Endothelial cell of umbilical vein (primary cell): Measurements from ENCODE around the gene CDKN3. TPM values are rescaled to one million over a fixed set of nuclear protein-coding genes. Genes with fewer than 3 reads are reported as not detected.

ENCODE experiments used
- BruUV-seq: library from RNA; stranded (reverse); fragments of 400-500 nt; replicated peaks from 2 replicates; lab custom pipeline; 2021; lab: Mats Ljungman, UMichigan
- CTCF ChIA-PET: fragments of 300-600, 350-600 bp; sonication (Branson Sonifier 250); formaldehyde crosslinking; loops from one replicate; lab custom pipeline; 2021; ENCODE audit warnings: antibody characterized with exemption, inconsistent platforms; lab: Charles Lee
- POLR2A ChIA-PET: fragments of 300-600, 350-600 bp; sonication (Branson Sonifier 250); formaldehyde crosslinking; loops from one replicate; lab custom pipeline; 2021; ENCODE audit warnings: antibody characterized with exemption, inconsistent platforms; lab: Charles Lee
- DNase-seq: peaks from one replicate; pipeline ENCODE4 v3.0.0-alpha.2; 2011; ENCODE audit warnings: low read depth, low spot score
- FAIRE-seq: peaks from 2 replicates; lab custom pipeline; 2011; peaks lifted over from hg19 to GRCh38; lab: Jason Lieb, UNC
- H2AFZ ChIP-seq: 2 replicates; pipeline ENCODE4 v1.6.0; 2012; ENCODE audit warnings: low read depth, low read length, control low read depth, inconsistent platforms
- H3K27ac ChIP-seq: 2 replicates; pipeline ENCODE4 v1.5.1; 2011; ENCODE audit warnings: low read depth, mild to moderate bottlenecking, control low read depth, low read length, moderate library complexity; ENCODE audit not compliant: insufficient read depth
- H3K27me3 ChIP-seq, 2 experiments: 2 replicates each; pipeline versions ENCODE4 v1.6.0 to v1.6.1; 2011; ENCODE audit warnings: low read length in 2 of 2, mixed read lengths in 1 of 2; ENCODE audit not compliant: control insufficient read depth in 2 of 2, insufficient read depth in 2 of 2
- H3K36me3 ChIP-seq, 2 experiments: 2 replicates in 1 of 2; 3 replicates in 1 of 2; pipeline ENCODE4 v1.5.1; 2011; ENCODE audit warnings: low read length in 2 of 2, mild to moderate bottlenecking in 1 of 2, moderate library complexity in 1 of 2; ENCODE audit not compliant: control insufficient read depth in 2 of 2, insufficient read depth in 2 of 2; ENCODE audit errors: extremely low read depth in 1 of 2
- H3K4me1 ChIP-seq: 3 replicates; pipeline ENCODE4 v1.5.1; 2011; ENCODE audit warnings: mild to moderate bottlenecking, low read length; ENCODE audit not compliant: control insufficient read depth, insufficient read depth; ENCODE audit errors: extremely low read depth
- H3K4me2 ChIP-seq: 2 replicates; pipeline ENCODE4 v1.6.1; 2011; ENCODE audit warnings: low read length, control low read depth, mixed read lengths; ENCODE audit not compliant: insufficient read depth
- H3K4me3 ChIP-seq, 3 experiments: fragments of 200-600 bp in 1 of 3; sonication (generic), shearing (Covaris generic) in 1 of 3; replicated peaks in 1 of 3; 2 replicates each; pipeline ENCODE4 v1.5.1; 2011 to 2016; ENCODE audit warnings: control low read depth in 3 of 3, low read length in 3 of 3, mild to moderate bottlenecking in 2 of 3, inconsistent platforms in 1 of 3, low read depth in 1 of 3, moderate library complexity in 1 of 3; ENCODE audit not compliant: insufficient read depth in 1 of 3
- H3K79me2 ChIP-seq: 2 replicates; pipeline ENCODE4 v1.6.0; 2012; ENCODE audit warnings: low read length, inconsistent platforms; ENCODE audit not compliant: control insufficient read depth, insufficient read depth
- H3K9ac ChIP-seq: replicated peaks from 2 replicates; pipeline ENCODE3; 2011; ENCODE audit warnings: low read length, control low read depth; ENCODE audit not compliant: insufficient read depth; ENCODE audit errors: extremely low read depth
- H3K9me1 ChIP-seq: replicated peaks from 3 replicates; pipeline ENCODE4 v1.6.0; 2011; ENCODE audit warnings: mild to moderate bottlenecking, low read length; ENCODE audit not compliant: control insufficient read depth, insufficient read depth; ENCODE audit errors: extremely low read depth
- H3K9me3 ChIP-seq: replicated peaks from 2 replicates; pipeline ENCODE4 v1.5.1; 2012; ENCODE audit warnings: low read length, inconsistent platforms; ENCODE audit not compliant: control insufficient read depth, insufficient read depth
- H4K20me1 ChIP-seq: replicated peaks from 2 replicates; pipeline ENCODE3; 2011; ENCODE audit warnings: mild to moderate bottlenecking, low read length; ENCODE audit not compliant: control insufficient read depth, insufficient read depth; ENCODE audit errors: extremely low read depth
- EZH2 ChIP-seq: IDR thresholded peaks from 2 replicates; pipeline ENCODE4 v1.6.1; 2012; ENCODE audit warnings: borderline replicate concordance, low read depth, mild to moderate bottlenecking, moderate library complexity, low read length, inconsistent platforms; ENCODE audit not compliant: severe bottlenecking
- FOS ChIP-seq: IDR thresholded peaks from 2 replicates; pipeline ENCODE4 v1.6.1; 2011; ENCODE audit warnings: mild to moderate bottlenecking, low read length, moderate library complexity, borderline replicate concordance; ENCODE audit not compliant: insufficient read depth
- GATA2 ChIP-seq: IDR thresholded peaks from 2 replicates; pipeline ENCODE4 v1.7.0; 2011; ENCODE audit warnings: low read depth, mild to moderate bottlenecking, moderate library complexity, mixed read lengths, low read length; ENCODE audit not compliant: insufficient read length, insufficient read depth
- JUN ChIP-seq: IDR thresholded peaks from 2 replicates; pipeline ENCODE4 v1.6.1; 2011; ENCODE audit warnings: borderline replicate concordance, low read depth; ENCODE audit not compliant: insufficient read length, insufficient read depth
- MYC ChIP-seq: IDR thresholded peaks from one replicate; pipeline ENCODE4 v1.6.1; 2011; ENCODE audit warnings: mild to moderate bottlenecking, low read depth, low read length
- POLR2A ChIP-seq: IDR thresholded peaks from 2 replicates; pipeline ENCODE4 v1.6.1; 2012; ENCODE audit warnings: low read depth, mild to moderate bottlenecking, control low read depth, low read length
- POLR2AphosphoS5 ChIP-seq: IDR thresholded peaks from 2 replicates; pipeline ENCODE4 v1.6.1; 2012; ENCODE audit warnings: low read depth, mild to moderate bottlenecking, control low read depth, low read length, moderate library complexity; ENCODE audit not compliant: insufficient read depth
- dilution Hi-C: fragments of 300-500 bp; cut with MboI; formaldehyde crosslinking; loops from one replicate; pipeline ENCODE4 v1.15.0; 2019; ENCODE audit warnings: low sequenced_read_pairs; ENCODE audit not compliant: extremely low pct_ligation_motif_present
- intact Hi-C: fragments of 100-400 bp; cut with micrococcal nuclease; formaldehyde crosslinking; loops from one replicate; pipeline ENCODE4 v1.10.0; 2022
- polyA plus RNA-seq, 4 experiments: library from polyadenylated mRNA; depleted of rRNA in 3 of 4; stranded (reverse) in 3 of 4; unstranded in 1 of 4; fragments of >200 nt; gene quantifications; 2 replicates each; pipeline versions ENCODE4 v1.2.1 to v1.2.3, GENCODE V29; 2011 to 2012; ENCODE audit warnings: missing spikeins in 1 of 4
- total RNA-seq: library from RNA; stranded (reverse); gene quantifications from 2 replicates; pipeline ENCODE4 v1.2.3, GENCODE V29; 2021
- TF ChIP-seq, protein P1 (sequence below): IDR thresholded peaks from 2 replicates; pipeline ENCODE4 v1.6.1; 2011; ENCODE audit not compliant: insufficient read depth, insufficient read length
- TF ChIP-seq, protein P2 (sequence below), 2 donors: IDR thresholded peaks; 1 replicate in 1 of 2; 2 replicates in 1 of 2; pipeline ENCODE4 v1.5.1; 2011; ENCODE audit warnings: low read length in 2 of 2, mild to moderate bottlenecking in 2 of 2, moderate library complexity in 2 of 2, control low read depth in 1 of 2, inconsistent platforms in 1 of 2, low read depth in 1 of 2; ENCODE audit not compliant: insufficient read depth in 1 of 2; ENCODE audit errors: extremely low read depth in 1 of 2

CDKN3 gene
- total and polyA plus RNA-seq, 2 donors (not counting 3 experiments of a cell fraction or from before 2014, with no cell fraction given): 36.6 to 52.0 TPM

DNA sequence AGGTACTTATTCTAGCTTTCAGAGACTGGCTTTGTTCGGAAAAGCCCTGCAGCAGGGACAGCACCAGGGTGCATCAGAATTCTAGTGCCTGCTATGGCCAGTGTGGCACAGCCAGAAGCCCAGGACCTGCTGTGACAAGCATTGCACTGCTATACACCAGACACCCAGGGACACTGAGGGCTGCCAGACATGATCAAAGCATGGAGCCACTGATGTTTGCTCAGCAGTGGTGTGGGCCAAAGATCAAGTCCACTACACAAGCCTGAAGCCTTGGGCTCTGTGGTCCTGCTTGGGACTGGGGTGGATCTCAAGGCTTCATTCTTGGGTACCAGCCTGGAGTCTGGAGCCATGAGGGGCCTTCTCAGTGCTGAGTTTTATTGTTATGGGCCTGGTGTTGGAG, 36.1 kb upstream of the CDKN3 start:
- DNase-seq (no peak), FAIRE-seq (no peak)
- intact Hi-C loops: no loop called here
- Histone ChIP-seq H3K27me3 (peaks cover 0 to 2% of the 10 kb centered on the region in 2 experiments), H3K79me2 (no peaks in the 10 kb centered on the region), H3K4me2 (no peak overlapping the region), H3K4me3 (no peak overlapping the region), H4K20me1 (no peaks in the 10 kb centered on the region), H3K36me3 (no peaks in the 10 kb centered on the region), H2AFZ (no peak overlapping the region), H3K4me1 (peaks cover 28% of the 10 kb centered on the region), H3K27ac (no peak overlapping the region), H3K9ac (no peak overlapping the region), H3K9me3 (no peaks in the 10 kb centered on the region), H3K9me1 (no peaks in the 10 kb centered on the region)
- POLR2A ChIA-PET: no interaction called here
- TF ChIP-seq EZH2: no peak
- no peak for TF ChIP-seq POLR2A
- TF ChIP-seq, protein P1, sequence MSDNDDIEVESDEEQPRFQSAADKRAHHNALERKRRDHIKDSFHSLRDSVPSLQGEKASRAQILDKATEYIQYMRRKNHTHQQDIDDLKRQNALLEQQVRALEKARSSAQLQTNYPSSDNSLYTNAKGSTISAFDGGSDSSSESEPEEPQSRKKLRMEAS: no peak
- no peak for TF ChIP-seq JUN
- TF ChIP-seq, protein P2, sequence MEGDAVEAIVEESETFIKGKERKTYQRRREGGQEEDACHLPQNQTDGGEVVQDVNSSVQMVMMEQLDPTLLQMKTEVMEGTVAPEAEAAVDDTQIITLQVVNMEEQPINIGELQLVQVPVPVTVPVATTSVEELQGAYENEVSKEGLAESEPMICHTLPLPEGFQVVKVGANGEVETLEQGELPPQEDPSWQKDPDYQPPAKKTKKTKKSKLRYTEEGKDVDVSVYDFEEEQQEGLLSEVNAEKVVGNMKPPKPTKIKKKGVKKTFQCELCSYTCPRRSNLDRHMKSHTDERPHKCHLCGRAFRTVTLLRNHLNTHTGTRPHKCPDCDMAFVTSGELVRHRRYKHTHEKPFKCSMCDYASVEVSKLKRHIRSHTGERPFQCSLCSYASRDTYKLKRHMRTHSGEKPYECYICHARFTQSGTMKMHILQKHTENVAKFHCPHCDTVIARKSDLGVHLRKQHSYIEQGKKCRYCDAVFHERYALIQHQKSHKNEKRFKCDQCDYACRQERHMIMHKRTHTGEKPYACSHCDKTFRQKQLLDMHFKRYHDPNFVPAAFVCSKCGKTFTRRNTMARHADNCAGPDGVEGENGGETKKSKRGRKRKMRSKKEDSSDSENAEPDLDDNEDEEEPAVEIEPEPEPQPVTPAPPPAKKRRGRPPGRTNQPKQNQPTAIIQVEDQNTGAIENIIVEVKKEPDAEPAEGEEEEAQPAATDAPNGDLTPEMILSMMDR (IDR thresholded peaks at IDR 0.05; ENCODE audit: extremely low read depth in 1 of 2, insufficient read depth in 1 of 2, low read depth in 1 of 2, low read length in 2 of 2): no peak
- TF ChIP-seq MYC: no peak
- TF ChIP-seq GATA2: no peak
- no peak for TF ChIP-seq FOS
- no peak for TF ChIP-seq POLR2AphosphoS5
- dilution Hi-C loops: no loop called here
- CTCF ChIA-PET: interaction anchor here (1.0 kb wide), 2 partner anchors 16 to 60 kb away, joined by 3 to 4 read pairs; no protein-coding TSS in a partner anchor
- no TSS peak for BruUV-seq
